ENCODE measurements around the gene NAA50. TPM values are rescaled to one million over a fixed set of nuclear protein-coding genes. Genes with fewer than 3 reads are reported as not detected.

Gene NAA50
- total and polyA plus RNA-seq, 10 of the 15 experiments (the other 5 are each of a cell fraction or from before 2014, with no cell fraction given), result 31.7 to 205 (median 110) TPM

- no peak for TF ChIP-seq TAF1 (IDR thresholded peaks at IDR 0.05; ENCODE audit: borderline replicate concordance, low read depth, low read length)
- TF ChIP-seq, protein P1, sequence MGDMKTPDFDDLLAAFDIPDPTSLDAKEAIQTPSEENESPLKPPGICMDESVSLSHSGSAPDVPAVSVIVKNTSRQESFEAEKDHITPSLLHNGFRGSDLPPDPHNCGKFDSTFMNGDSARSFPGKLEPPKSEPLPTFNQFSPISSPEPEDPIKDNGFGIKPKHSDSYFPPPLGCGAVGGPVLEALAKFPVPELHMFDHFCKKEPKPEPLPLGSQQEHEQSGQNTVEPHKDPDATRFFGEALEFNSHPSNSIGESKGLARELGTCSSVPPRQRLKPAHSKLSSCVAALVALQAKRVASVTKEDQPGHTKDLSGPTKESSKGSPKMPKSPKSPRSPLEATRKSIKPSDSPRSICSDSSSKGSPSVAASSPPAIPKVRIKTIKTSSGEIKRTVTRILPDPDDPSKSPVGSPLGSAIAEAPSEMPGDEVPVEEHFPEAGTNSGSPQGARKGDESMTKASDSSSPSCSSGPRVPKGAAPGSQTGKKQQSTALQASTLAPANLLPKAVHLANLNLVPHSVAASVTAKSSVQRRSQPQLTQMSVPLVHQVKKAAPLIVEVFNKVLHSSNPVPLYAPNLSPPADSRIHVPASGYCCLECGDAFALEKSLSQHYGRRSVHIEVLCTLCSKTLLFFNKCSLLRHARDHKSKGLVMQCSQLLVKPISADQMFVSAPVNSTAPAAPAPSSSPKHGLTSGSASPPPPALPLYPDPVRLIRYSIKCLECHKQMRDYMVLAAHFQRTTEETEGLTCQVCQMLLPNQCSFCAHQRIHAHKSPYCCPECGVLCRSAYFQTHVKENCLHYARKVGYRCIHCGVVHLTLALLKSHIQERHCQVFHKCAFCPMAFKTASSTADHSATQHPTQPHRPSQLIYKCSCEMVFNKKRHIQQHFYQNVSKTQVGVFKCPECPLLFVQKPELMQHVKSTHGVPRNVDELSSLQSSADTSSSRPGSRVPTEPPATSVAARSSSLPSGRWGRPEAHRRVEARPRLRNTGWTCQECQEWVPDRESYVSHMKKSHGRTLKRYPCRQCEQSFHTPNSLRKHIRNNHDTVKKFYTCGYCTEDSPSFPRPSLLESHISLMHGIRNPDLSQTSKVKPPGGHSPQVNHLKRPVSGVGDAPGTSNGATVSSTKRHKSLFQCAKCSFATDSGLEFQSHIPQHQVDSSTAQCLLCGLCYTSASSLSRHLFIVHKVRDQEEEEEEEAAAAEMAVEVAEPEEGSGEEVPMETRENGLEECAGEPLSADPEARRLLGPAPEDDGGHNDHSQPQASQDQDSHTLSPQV (IDR thresholded peaks at IDR 0.05), result no peak
- TF ChIP-seq, protein P2, sequence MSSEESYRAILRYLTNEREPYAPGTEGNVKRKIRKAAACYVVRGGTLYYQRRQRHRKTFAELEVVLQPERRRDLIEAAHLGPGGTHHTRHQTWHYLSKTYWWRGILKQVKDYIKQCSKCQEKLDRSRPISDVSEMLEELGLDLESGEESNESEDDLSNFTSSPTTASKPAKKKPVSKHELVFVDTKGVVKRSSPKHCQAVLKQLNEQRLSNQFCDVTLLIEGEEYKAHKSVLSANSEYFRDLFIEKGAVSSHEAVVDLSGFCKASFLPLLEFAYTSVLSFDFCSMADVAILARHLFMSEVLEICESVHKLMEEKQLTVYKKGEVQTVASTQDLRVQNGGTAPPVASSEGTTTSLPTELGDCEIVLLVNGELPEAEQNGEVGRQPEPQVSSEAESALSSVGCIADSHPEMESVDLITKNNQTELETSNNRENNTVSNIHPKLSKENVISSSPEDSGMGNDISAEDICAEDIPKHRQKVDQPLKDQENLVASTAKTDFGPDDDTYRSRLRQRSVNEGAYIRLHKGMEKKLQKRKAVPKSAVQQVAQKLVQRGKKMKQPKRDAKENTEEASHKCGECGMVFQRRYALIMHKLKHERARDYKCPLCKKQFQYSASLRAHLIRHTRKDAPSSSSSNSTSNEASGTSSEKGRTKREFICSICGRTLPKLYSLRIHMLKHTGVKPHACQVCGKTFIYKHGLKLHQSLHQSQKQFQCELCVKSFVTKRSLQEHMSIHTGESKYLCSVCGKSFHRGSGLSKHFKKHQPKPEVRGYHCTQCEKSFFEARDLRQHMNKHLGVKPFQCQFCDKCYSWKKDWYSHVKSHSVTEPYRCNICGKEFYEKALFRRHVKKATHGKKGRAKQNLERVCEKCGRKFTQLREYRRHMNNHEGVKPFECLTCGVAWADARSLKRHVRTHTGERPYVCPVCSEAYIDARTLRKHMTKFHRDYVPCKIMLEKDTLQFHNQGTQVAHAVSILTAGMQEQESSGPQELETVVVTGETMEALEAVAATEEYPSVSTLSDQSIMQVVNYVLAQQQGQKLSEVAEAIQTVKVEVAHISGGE (CRISPR knock-in tag; IDR thresholded peaks at IDR 0.05), result no peak
- no peak for TF ChIP-seq PAX8 (IDR thresholded peaks at IDR 0.05)
These were observed 45.3 kb upstream of the NAA50 start (continued) for GRCh38 chr3:113791381-113791780.

Measured in GM12878 (cell line).